ENCODE data around the gene RPS6KA2.
A peak's percentile ranks its signal among the peaks of the same experiment; 100 is the strongest.

Gene RPS6KA2

DNA sequence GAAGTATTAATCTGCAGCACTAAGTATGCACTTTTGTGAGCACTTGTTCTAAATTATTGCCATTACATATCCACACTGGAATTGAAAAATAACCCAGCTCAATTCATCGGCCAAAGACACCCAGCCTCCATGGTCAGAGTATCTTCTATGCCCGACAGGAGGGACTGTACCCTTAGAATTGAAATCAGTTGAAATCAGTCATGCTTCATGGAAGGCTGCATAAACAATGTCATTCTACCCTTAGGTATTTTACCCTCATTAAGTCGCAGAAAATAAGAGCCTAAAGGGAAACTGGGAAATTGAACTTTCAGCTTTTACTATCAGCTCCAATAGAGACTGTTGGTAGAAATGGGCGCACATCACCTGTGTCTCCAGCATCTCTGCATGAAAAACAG lies 37.7 kb downstream of the RPS6KA2 start:
- peak overlapping the region in 4 of 7 experiments; percentile 14 to 53 (median 26) for H3K4me3 ChIP-seq (ENCODE audit: control insufficient read depth in 1 of 7, extremely low read depth in 1 of 7, insufficient read depth in 4 of 7, low read depth in 2 of 7, low read length in 6 of 7)
- no peak for DNase-seq
- 55% methylated on average over 4 of the region's 4 CpGs for WGBS (ENCODE audit: insufficient coverage)
- H3K36me3 ChIP-seq (ENCODE audit: control insufficient read depth in 4 of 4, insufficient read depth in 4 of 4, low read length in 3 of 4): no peaks in the 10 kb centered on the region
- CTCF ChIA-PET: interaction anchor here (1.3 kb wide), 2 partner anchors 17 to 150 kb away, joined by 4 read pairs; no protein-coding TSS in a partner anchor
- H3K27me3 ChIP-seq (replicated peaks in 2 of 5; ENCODE audit: control insufficient read depth in 4 of 5, insufficient read depth in 5 of 5, low read length in 4 of 5): no peaks in the 10 kb centered on the region
- no peaks in the 10 kb centered on the region for H3K9me3 ChIP-seq (ENCODE audit: control extremely low read depth in 1 of 5, control insufficient read depth in 4 of 5, insufficient read depth in 2 of 5, low read depth in 1 of 5, low read length in 4 of 5)
- POLR2A ChIA-PET: interaction anchor here (1.4 kb wide), 1 partner anchor 8 kb away, joined by 4 read pairs; no protein-coding TSS in a partner anchor
- H3K4me1 ChIP-seq (ENCODE audit: control extremely low read depth in 1 of 4, control insufficient read depth in 4 of 4, insufficient read depth in 4 of 4, low read length in 3 of 4): peaks cover 13 to 42% (median 37%) of the 10 kb centered on the region in 4 experiments
- no peak overlapping the region for H3K27ac ChIP-seq (ENCODE audit: insufficient read depth in 1 of 2, low read depth in 1 of 2, low read length in 2 of 2, poor library complexity in 1 of 2, severe bottlenecking in 2 of 2)

DNA sequence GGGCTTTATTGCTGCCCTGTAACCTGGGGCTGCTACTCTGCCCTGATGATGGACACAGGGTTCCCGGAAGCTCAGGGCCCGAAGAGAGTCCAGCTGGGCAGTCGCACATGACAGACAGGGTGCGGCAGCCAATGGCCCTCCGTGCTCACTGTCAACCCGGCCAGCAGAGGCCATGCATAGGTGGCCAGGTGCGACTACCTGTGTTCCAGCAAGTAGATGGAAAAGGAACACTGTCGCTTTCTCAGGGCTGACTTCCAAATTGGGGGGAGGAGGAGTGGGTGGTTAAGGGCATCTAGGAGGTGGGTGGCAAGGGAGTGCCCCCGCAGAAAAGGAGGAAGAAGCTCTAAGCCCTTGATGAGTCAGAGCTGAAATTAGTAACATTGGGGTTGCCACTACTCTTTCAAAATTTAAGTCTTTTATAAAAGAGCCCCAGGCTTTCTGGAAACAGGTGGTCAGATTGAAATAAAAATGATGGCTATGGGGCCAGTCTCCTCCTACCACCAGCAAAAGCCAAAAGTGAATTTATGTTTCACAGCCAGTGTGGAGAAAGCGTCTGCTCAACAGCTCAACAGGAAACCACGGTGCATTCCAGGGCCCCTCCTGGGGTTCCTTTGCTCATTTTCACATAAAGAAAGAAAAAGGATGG lies 38.2 kb downstream of the RPS6KA2 start:
- DNase-seq: peak; percentile 20 to 84 (median 75)
- Histone ChIP-seq H3K4me3 (ENCODE audit: control insufficient read depth in 1 of 7, extremely low read depth in 1 of 7, insufficient read depth in 4 of 7, low read depth in 2 of 7, low read length in 6 of 7) (peak overlapping the region in 3 of 7 experiments; percentile 14 to 53 (median 29)), H3K4me1 (ENCODE audit: control extremely low read depth in 1 of 4, control insufficient read depth in 4 of 4, insufficient read depth in 4 of 4, low read length in 3 of 4) (peaks cover 13 to 46% (median 42%) of the 10 kb centered on the region in 4 experiments)

DNA sequence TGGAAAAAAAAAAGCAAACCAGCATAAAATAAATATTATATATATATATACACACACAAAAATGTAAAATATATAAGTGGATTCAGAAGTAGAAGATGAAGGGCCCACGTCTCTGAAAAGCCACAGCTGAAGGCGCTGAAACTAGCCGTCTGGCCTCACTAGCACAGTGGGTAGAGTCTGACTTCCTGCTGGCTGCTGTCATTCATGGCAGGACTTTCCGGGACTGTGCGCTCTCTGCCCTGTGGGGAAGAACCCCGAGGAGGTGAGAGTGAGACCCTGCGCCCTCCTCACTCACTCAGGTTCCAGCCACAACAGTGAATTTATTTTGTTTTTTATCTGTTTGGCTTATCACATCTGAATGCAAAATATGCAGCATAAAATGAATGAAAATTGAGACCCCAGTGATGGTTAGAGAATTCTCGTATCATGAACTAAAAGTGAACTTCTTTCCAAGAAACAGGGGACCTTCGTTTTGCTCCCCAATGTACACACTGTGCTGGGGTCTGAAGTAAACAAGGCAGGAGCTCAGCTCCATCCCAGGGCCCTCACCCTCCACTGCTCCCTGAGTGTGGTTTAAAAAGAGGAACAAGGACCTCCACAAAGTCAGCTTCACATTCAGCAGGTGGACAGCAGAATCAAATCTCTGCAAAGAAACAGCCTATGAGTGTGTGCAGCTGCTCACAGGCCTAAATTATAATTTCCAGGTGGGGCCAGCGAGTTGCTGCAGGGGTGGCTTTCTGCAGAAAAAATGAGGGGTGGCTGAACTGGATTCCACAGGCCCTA lies 39.2 kb downstream of the RPS6KA2 start:
- WGBS (ENCODE audit: insufficient coverage): 2% methylated on average over 5 of the region's 10 CpGs
- peaks cover 13 to 53% (median 47%) of the 10 kb centered on the region in 4 experiments for H3K4me1 ChIP-seq (ENCODE audit: control extremely low read depth in 1 of 4, control insufficient read depth in 4 of 4, insufficient read depth in 4 of 4, low read length in 3 of 4)
- peak; percentile 31 to 87 (median 77) for DNase-seq
- no peaks in the 10 kb centered on the region for H3K36me3 ChIP-seq (ENCODE audit: control insufficient read depth in 4 of 4, insufficient read depth in 4 of 4, low read length in 3 of 4)
- ChIA-PET CTCF (interaction anchor here (0.6 to 1.4 kb wide), 2 partner anchors 13 to 177 kb away, joined by 4 to 5 read pairs; no protein-coding TSS in a partner anchor), POLR2A (interaction anchor here (0.6 to 1.0 kb wide), 2 partner anchors 37 to 191 kb away, joined by 3 to 4 read pairs; no protein-coding TSS in a partner anchor)
- no peaks in the 10 kb centered on the region for H3K9me3 ChIP-seq (ENCODE audit: control extremely low read depth in 1 of 5, control insufficient read depth in 4 of 5, insufficient read depth in 2 of 5, low read depth in 1 of 5, low read length in 4 of 5)
- H3K27me3 ChIP-seq (replicated peaks in 2 of 5; ENCODE audit: control insufficient read depth in 4 of 5, insufficient read depth in 5 of 5, low read length in 4 of 5): no peaks in the 10 kb centered on the region
- H3K4me3 ChIP-seq (ENCODE audit: control insufficient read depth in 1 of 7, extremely low read depth in 1 of 7, insufficient read depth in 4 of 7, low read depth in 2 of 7, low read length in 6 of 7): peak overlapping the region in 2 of 7 experiments; percentile 29 to 39
- no peak overlapping the region for H3K27ac ChIP-seq (ENCODE audit: insufficient read depth in 1 of 2, low read depth in 1 of 2, low read length in 2 of 2, poor library complexity in 1 of 2, severe bottlenecking in 2 of 2)

More for the DNA sequence above, 38.2 kb downstream of the RPS6KA2 start:
- ChIA-PET CTCF (interaction anchor here (0.6 to 1.4 kb wide), 4 partner anchors 12 to 178 kb away, joined by 4 to 5 read pairs (median 4); no protein-coding TSS in a partner anchor), POLR2A (interaction anchor here (1.4 kb wide), 1 partner anchor 9 kb away, joined by 4 read pairs; no protein-coding TSS in a partner anchor)
- H3K9me3 ChIP-seq (ENCODE audit: control extremely low read depth in 1 of 5, control insufficient read depth in 4 of 5, insufficient read depth in 2 of 5, low read depth in 1 of 5, low read length in 4 of 5): no peaks in the 10 kb centered on the region
- H3K36me3 ChIP-seq (ENCODE audit: control insufficient read depth in 4 of 4, insufficient read depth in 4 of 4, low read length in 3 of 4): no peaks in the 10 kb centered on the region
- WGBS (ENCODE audit: insufficient coverage): 42% methylated on average over 9 of the region's 11 CpGs
- no peak overlapping the region for H3K27ac ChIP-seq (ENCODE audit: insufficient read depth in 1 of 2, low read depth in 1 of 2, low read length in 2 of 2, poor library complexity in 1 of 2, severe bottlenecking in 2 of 2)
- H3K27me3 ChIP-seq (replicated peaks in 2 of 5; ENCODE audit: control insufficient read depth in 4 of 5, insufficient read depth in 5 of 5, low read length in 4 of 5): no peaks in the 10 kb centered on the region

DNA sequence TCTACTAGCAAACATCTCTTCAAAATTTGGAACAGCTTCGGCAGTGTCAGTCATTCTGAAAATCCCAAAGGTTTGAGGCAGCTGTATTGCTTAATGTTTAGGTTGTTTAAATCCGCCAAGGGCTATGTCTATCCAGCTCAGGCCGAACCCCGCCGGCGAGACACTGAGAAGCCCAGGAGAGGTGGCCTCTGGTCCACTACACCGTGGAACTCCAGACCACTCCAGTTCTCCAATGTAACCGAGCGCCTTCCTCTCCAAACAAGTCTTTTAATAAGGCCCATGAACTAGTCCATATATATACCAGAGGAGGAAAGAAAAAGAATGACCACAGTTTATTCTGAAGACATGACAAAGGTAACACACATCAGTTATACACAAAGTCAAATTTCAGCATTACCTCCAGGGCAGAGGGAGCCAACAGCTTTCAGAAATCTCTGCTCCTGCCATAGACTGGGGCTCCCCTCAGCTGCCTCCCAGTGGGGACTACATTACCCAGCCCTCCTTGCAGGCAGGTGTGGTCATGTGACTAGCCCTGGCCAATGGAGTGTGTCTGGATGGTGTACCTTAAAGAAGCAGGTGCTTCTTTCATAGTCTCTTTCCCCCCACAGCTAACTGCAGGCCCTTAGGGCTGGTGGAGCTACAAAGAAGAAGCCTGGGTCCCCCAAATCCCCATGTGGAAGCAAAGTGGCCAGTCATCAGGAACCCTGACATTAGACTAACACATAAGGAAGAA lies 40.5 kb downstream of the RPS6KA2 start, which contains the start of gene RAMACL:
Gene RAMACL (minus strand): TSS at position 255 of the 733 bp plus-strand sequence. CDS start 201 bp downstream, at position 54.
- peak in 1 of 3 donors; percentile 47 for DNase-seq
- H3K4me1 ChIP-seq (ENCODE audit: control extremely low read depth in 1 of 4, control insufficient read depth in 4 of 4, insufficient read depth in 4 of 4, low read length in 3 of 4): peaks cover 13 to 53% (median 47%) of the 10 kb centered on the region in 4 experiments
- no peaks in the 10 kb centered on the region for H3K27me3 ChIP-seq (replicated peaks in 2 of 5; ENCODE audit: control insufficient read depth in 4 of 5, insufficient read depth in 5 of 5, low read length in 4 of 5)
- ChIA-PET CTCF (interaction anchor here (1.1 kb wide), 1 partner anchor 151 kb away, joined by 3 read pairs; no protein-coding TSS in a partner anchor), POLR2A (no interaction called here)
- 100% methylated on average over 1 of the region's 9 CpGs for WGBS (ENCODE audit: insufficient coverage)
- H3K9me3 ChIP-seq (ENCODE audit: control extremely low read depth in 1 of 5, control insufficient read depth in 4 of 5, insufficient read depth in 2 of 5, low read depth in 1 of 5, low read length in 4 of 5): no peaks in the 10 kb centered on the region
- no peaks in the 10 kb centered on the region for H3K36me3 ChIP-seq (ENCODE audit: control insufficient read depth in 4 of 4, insufficient read depth in 4 of 4, low read length in 3 of 4)
- no peak within 1 kb of the TSS for H3K4me3 ChIP-seq (ENCODE audit: control insufficient read depth in 1 of 7, extremely low read depth in 1 of 7, insufficient read depth in 4 of 7, low read depth in 2 of 7, low read length in 6 of 7)
- no peak within 1 kb of the TSS for H3K27ac ChIP-seq (ENCODE audit: insufficient read depth in 1 of 2, low read depth in 1 of 2, low read length in 2 of 2, poor library complexity in 1 of 2, severe bottlenecking in 2 of 2)

DNA sequence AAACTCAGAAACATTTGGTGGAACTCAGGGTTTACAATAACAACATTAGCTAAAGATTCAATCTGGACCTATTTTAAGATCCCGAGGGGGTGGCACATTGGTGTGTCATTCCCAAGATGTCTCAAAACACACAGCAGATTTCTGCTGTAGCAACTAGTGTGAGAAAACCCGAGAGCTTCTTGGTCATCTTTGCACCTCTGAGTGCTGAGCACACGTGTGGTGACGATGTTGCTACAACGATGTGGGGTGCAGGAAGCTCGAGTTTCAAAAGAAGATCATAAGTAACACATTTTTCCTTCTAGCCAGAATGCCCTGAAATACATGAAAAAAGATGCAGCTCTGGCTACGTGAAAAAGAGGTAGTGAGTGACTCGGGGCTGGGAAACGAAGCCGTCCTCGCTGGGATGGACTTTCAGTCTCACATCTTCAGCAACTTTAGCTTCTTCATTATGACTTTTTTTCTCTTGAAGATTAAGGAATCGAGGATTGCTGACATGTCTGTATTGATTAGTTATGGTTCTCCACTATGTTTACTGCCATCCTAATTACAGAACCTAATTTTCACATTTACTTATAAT lies 42.1 kb downstream of the RPS6KA2 start:
- WGBS (ENCODE audit: insufficient coverage): 96% methylated on average over 11 of the region's 12 CpGs
- H3K27me3 ChIP-seq (replicated peaks in 2 of 5; ENCODE audit: control insufficient read depth in 4 of 5, insufficient read depth in 5 of 5, low read length in 4 of 5): no peaks in the 10 kb centered on the region
- no peak for DNase-seq
- H3K4me1 ChIP-seq (ENCODE audit: control extremely low read depth in 1 of 4, control insufficient read depth in 4 of 4, insufficient read depth in 4 of 4, low read length in 3 of 4): peaks cover 10 to 47% (median 41%) of the 10 kb centered on the region in 4 experiments
- no peak overlapping the region for H3K4me3 ChIP-seq (ENCODE audit: control insufficient read depth in 1 of 7, extremely low read depth in 1 of 7, insufficient read depth in 4 of 7, low read depth in 2 of 7, low read length in 6 of 7)
- no peaks in the 10 kb centered on the region for H3K9me3 ChIP-seq (ENCODE audit: control extremely low read depth in 1 of 5, control insufficient read depth in 4 of 5, insufficient read depth in 2 of 5, low read depth in 1 of 5, low read length in 4 of 5)
- POLR2A ChIA-PET: interaction anchor here (1.3 kb wide), 1 partner anchor 10 kb away, joined by 3 read pairs; no protein-coding TSS in a partner anchor
- CTCF ChIA-PET: interaction anchor here (0.9 to 2.6 kb wide), 6 partner anchors 11 to 405 kb away, joined by 3 to 8 read pairs (median 4); no protein-coding TSS in a partner anchor
- no peaks in the 10 kb centered on the region for H3K36me3 ChIP-seq (ENCODE audit: control insufficient read depth in 4 of 4, insufficient read depth in 4 of 4, low read length in 3 of 4)
- H3K27ac ChIP-seq (ENCODE audit: insufficient read depth in 1 of 2, low read depth in 1 of 2, low read length in 2 of 2, poor library complexity in 1 of 2, severe bottlenecking in 2 of 2): no peak overlapping the region

DNA sequence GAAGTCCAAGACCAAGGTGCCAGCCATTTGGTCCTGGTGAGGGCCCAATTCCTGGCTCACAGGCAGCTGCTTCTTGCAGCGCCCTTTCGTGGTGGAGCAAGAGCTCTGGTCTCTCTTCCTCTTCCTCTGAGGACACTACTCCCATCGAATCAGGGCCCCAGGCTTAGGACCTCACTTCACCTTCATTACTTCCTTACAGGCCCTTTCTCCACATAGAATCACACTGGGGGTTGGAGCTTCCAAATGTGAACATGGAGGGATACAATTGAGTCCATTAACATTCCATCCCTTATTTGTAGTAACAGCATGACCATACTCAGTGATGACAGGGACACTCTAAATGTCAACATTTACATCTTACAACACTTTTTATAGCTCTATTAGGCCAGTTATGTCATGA lies 42.9 kb downstream of the RPS6KA2 start:
- ChIA-PET POLR2A (interaction anchor here (1.3 kb wide), 1 partner anchor 10 kb away, joined by 3 read pairs; no protein-coding TSS in a partner anchor), CTCF (interaction anchor here (0.7 to 2.6 kb wide), 11 partner anchors 9 to 406 kb away, joined by 3 to 8 read pairs (median 3); no protein-coding TSS in a partner anchor)
- no peak overlapping the region for H3K27ac ChIP-seq (ENCODE audit: insufficient read depth in 1 of 2, low read depth in 1 of 2, low read length in 2 of 2, poor library complexity in 1 of 2, severe bottlenecking in 2 of 2)
- peak in 1 of 3 donors; percentile 9 for DNase-seq
- no peaks in the 10 kb centered on the region for H3K36me3 ChIP-seq (ENCODE audit: control insufficient read depth in 4 of 4, insufficient read depth in 4 of 4, low read length in 3 of 4)
- WGBS (ENCODE audit: insufficient coverage): 51% methylated on average over 3 of the region's 3 CpGs
- H3K4me3 ChIP-seq (ENCODE audit: control insufficient read depth in 1 of 7, extremely low read depth in 1 of 7, insufficient read depth in 4 of 7, low read depth in 2 of 7, low read length in 6 of 7): no peak overlapping the region
- H3K9me3 ChIP-seq (ENCODE audit: control extremely low read depth in 1 of 5, control insufficient read depth in 4 of 5, insufficient read depth in 2 of 5, low read depth in 1 of 5, low read length in 4 of 5): no peaks in the 10 kb centered on the region
- peaks cover 2 to 39% (median 33%) of the 10 kb centered on the region in 4 experiments for H3K4me1 ChIP-seq (ENCODE audit: control extremely low read depth in 1 of 4, control insufficient read depth in 4 of 4, insufficient read depth in 4 of 4, low read length in 3 of 4)
- no peaks in the 10 kb centered on the region for H3K27me3 ChIP-seq (replicated peaks in 2 of 5; ENCODE audit: control insufficient read depth in 4 of 5, insufficient read depth in 5 of 5, low read length in 4 of 5)
